A549 (cell line): ENCODE measurements around the gene MBTPS2. TPM values are rescaled to one million over a fixed set of nuclear protein-coding genes. Genes with fewer than 3 reads are reported as not detected.
"Not testable (repeated sequence)": the region's sequence is repeated elsewhere in the genome, so short reads cannot be mapped to it uniquely, and the experiment has no call there.

ENCODE experiments used
- ATAC-seq, 2 experiments: fragments of 200-7000 bp in 1 of 2; fragments of >200 bp in 1 of 2; cut with Nextera tagmentation in 1 of 2; cut with Tn5 transposase in 1 of 2; 3 replicates each; pipeline versions ENCODE4 v1.8.0 to v1.9.1; 2018 to 2020; ENCODE audit warnings: mild to moderate bottlenecking in 1 of 2, moderate library complexity in 1 of 2
- CTCF ChIA-PET: fragments of 300-600 bp; sonication (Branson Sonifier 250); formaldehyde crosslinking; extraction: SDS; loops from one replicate; lab custom pipeline; 2021; ENCODE audit warnings: antibody characterized with exemption, inconsistent platforms; lab: Yijun Ruan, JAX
- POLR2A ChIA-PET: fragments of 350-600 bp; formaldehyde crosslinking; extraction: SDS; loops from one replicate; lab custom pipeline; 2021; ENCODE audit warnings: antibody characterized with exemption, inconsistent platforms; lab: Yijun Ruan, JAX
- DNase-seq, 2 experiments: peaks; one replicate each; pipeline versions ENCODE4 v3.0.0 to v3.0.0-alpha.2; 2011 to 2016; ENCODE audit warnings: low read depth in 1 of 2, low spot score in 1 of 2
- FAIRE-seq: peaks from 2 replicates; lab custom pipeline; 2011; peaks lifted over from hg19 to GRCh38; lab: Jason Lieb, UNC
- H3K27ac ChIP-seq, 2 experiments: fragments of >200 bp; sonication (Bioruptor Twin); formaldehyde crosslinking; 3 replicates each; pipeline ENCODE4 v1.5.1; 2016 to 2017
- H3K4me1 ChIP-seq: fragments of >200 bp; sonication (Bioruptor Twin); formaldehyde crosslinking; 3 replicates; pipeline ENCODE4 v1.6.1; 2016
- H3K4me2 ChIP-seq: fragments of >200 bp; sonication (Bioruptor Twin); formaldehyde crosslinking; 3 replicates; pipeline ENCODE4 v1.6.1; 2016
- H3K4me3 ChIP-seq: fragments of >200 bp; sonication (Bioruptor Twin); formaldehyde crosslinking; 3 replicates; pipeline ENCODE4 v1.5.1; 2016
- H3K9me3 ChIP-seq: fragments of >200 bp; sonication (Bioruptor Twin); formaldehyde crosslinking; 3 replicates; pipeline ENCODE4 v1.6.1; 2016
- ATOH8 ChIP-seq: fragments of 250-450 bp; sonication (Bioruptor Pico); IDR thresholded peaks from 2 replicates; pipeline ENCODE4 v1.5.0; 2020; ENCODE audit warnings: low read depth, mild to moderate bottlenecking, moderate library complexity
- CBX2 ChIP-seq: fragments of 200-600 bp; sonication (generic); IDR thresholded peaks from 2 replicates; pipeline ENCODE4 v1.6.1; 2016; ENCODE audit warnings: low read depth, mild to moderate bottlenecking, borderline replicate concordance
- CBX8 ChIP-seq: fragments of 200-600 bp; sonication (generic); IDR thresholded peaks from 2 replicates; pipeline ENCODE4 v1.6.1; 2016
- CHD2 ChIP-seq: fragments of 150-350 bp; IDR thresholded peaks from 2 replicates; pipeline ENCODE4 v1.6.1; 2014; ENCODE audit warnings: low read length; ENCODE audit not compliant: partially characterized antibody
- CHD4 ChIP-seq: fragments of 200-600 bp; sonication (generic); IDR thresholded peaks from 2 replicates; pipeline ENCODE4 v1.6.1; 2016; ENCODE audit warnings: antibody characterized with exemption, mild to moderate bottlenecking, borderline replicate concordance
- CTCF ChIP-seq: fragments of >200 bp; sonication (Bioruptor Twin); formaldehyde crosslinking; IDR thresholded peaks from 3 replicates; pipeline ENCODE4 v1.5.1; 2016
- FOXS1 ChIP-seq: fragments of 250-450 bp; sonication (Bioruptor Pico); IDR thresholded peaks from 2 replicates; pipeline ENCODE4 v1.5.0; 2020; ENCODE audit warnings: mild to moderate bottlenecking, moderate library complexity
- HOXB5 ChIP-seq: fragments of 250-450 bp; sonication (Bioruptor Pico); IDR thresholded peaks from 2 replicates; pipeline ENCODE4 v1.5.0; 2020; ENCODE audit warnings: mild to moderate bottlenecking, moderate library complexity
- KDM1A ChIP-seq: fragments of 200-600 bp; sonication (generic); IDR thresholded peaks from 2 replicates; pipeline ENCODE4 v1.6.1; 2016; ENCODE audit warnings: low read depth, mild to moderate bottlenecking
- KDM5A ChIP-seq: fragments of 200-600 bp; sonication (generic); IDR thresholded peaks from 2 replicates; pipeline ENCODE4 v1.6.1; 2016; ENCODE audit warnings: antibody characterized with exemption, mild to moderate bottlenecking
- MAZ ChIP-seq: fragments of 150-350 bp; IDR thresholded peaks from 2 replicates; pipeline ENCODE4 v1.6.1; 2014; ENCODE audit warnings: antibody characterized with exemption, low read depth, low read length, borderline replicate concordance
- MYC ChIP-seq: IDR thresholded peaks from 2 replicates; pipeline ENCODE4 v1.6.1; 2012; ENCODE audit warnings: mild to moderate bottlenecking, inconsistent platforms, low read length, improper control_type of control experiment, borderline replicate concordance
- RARB ChIP-seq: fragments of 250-450 bp; sonication (Bioruptor Pico); IDR thresholded peaks from 2 replicates; pipeline ENCODE4 v1.8.0; 2021; ENCODE audit warnings: mild to moderate bottlenecking, moderate library complexity
- RNF2 ChIP-seq: fragments of 200-600 bp; sonication (generic); IDR thresholded peaks from 2 replicates; pipeline ENCODE4 v1.6.1; 2016; ENCODE audit warnings: low read depth, mild to moderate bottlenecking, antibody characterized with exemption, moderate library complexity, borderline replicate concordance
- TFCP2L1 ChIP-seq: fragments of 250-450 bp; sonication (Bioruptor Pico); IDR thresholded peaks from 2 replicates; pipeline ENCODE4 v1.5.0; 2021; ENCODE audit warnings: mild to moderate bottlenecking
- USF2 ChIP-seq: fragments of 450-650 bp; IDR thresholded peaks from 2 replicates; pipeline ENCODE4 v1.6.1; 2014; ENCODE audit warnings: antibody characterized with exemption
- ZC3H11A ChIP-seq: fragments of 450-650 bp; IDR thresholded peaks from 2 replicates; pipeline ENCODE4 v1.6.1; 2014; ENCODE audit warnings: antibody characterized with exemption, mild to moderate bottlenecking
- ZFP36 ChIP-seq: fragments of 450-650 bp; IDR thresholded peaks from 2 replicates; pipeline ENCODE4 v1.6.1; 2014; ENCODE audit warnings: borderline replicate concordance; ENCODE audit not compliant: partially characterized antibody
- WGBS: methylation state at CpG from one replicate; pipeline ENCODE4 v1.1.6; 2017; ENCODE audit errors: missing lambda C conversion rate; 5-methylcytosine and 5-hydroxymethylcytosine counted together
- polyA plus RNA-seq, 4 experiments: library from polyadenylated mRNA; depleted of rRNA in 3 of 4; stranded (reverse); fragments of >200 nt; fragmentation: RNase III in 1 of 4; extraction: RNeasy Plus Mini Kit Qiagen cat#74134 plus additional on column Dnase treatment in 1 of 4; gene quantifications; 2 replicates in 3 of 4; 3 replicates in 1 of 4; pipeline ENCODE4 v1.2.3, GENCODE V29; 2011 to 2017

The MBTPS2 gene
- polyA plus RNA-seq, 2 of the 4 experiments (the other 2 are of a cell fraction): 24.7 to 65.6 TPM

GRCh38 chrX:21813612-21814368 lies 25.6 kb upstream of the MBTPS2 start (continued):
- TF ChIP-seq HOXB5 (CRISPR knock-in tag) (no peak), USF2 (no peak), KDM5A (no peak)

- DNase-seq: no peak
- Histone ChIP-seq H3K4me2 (no peak overlapping the region), H3K9me3 (no peaks in the 10 kb centered on the region), H3K27ac (no peak overlapping the region), H3K4me1 (no peaks in the 10 kb centered on the region), H3K4me3 (no peak overlapping the region)
- TF ChIP-seq HOXB5 (CRISPR knock-in tag) (no peak), RARB (CRISPR knock-in tag) (no peak), CHD2 (no peak), FOXS1 (CRISPR knock-in tag) (no peak), CHD4 (no peak), ZFP36 (no peak), ZC3H11A (no peak), RNF2 (no peak), USF2 (no peak), ATOH8 (CRISPR knock-in tag) (no peak), MYC (no peak), CTCF (no peak), CBX8 (no peak), TFCP2L1 (CRISPR knock-in tag) (no peak)
- WGBS: 77% methylated on average over 2 of the region's 5 CpGs
- no peak for ATAC-seq
- peak; percentile 23 for FAIRE-seq
- POLR2A ChIA-PET: no interaction called here
- CTCF ChIA-PET: interaction anchor here (1.1 kb wide), 1 partner anchor 11 kb away, joined by 3 read pairs; no protein-coding TSS in a partner anchor
Observed at GRCh38 chrX:21816136-21816535, 23.3 kb upstream of the MBTPS2 start.

- H3K4me3 ChIP-seq, ATAC-seq, H3K4me2 ChIP-seq, H3K4me1 ChIP-seq, H3K27ac ChIP-seq, FAIRE-seq, DNase-seq, POLR2A ChIA-PET, H3K9me3 ChIP-seq, CTCF ChIA-PET: not testable (repeated sequence)
- 80% methylated on average over 1 of the region's 1 CpG for WGBS
Observed at GRCh38 chrX:21820170-21820569, 19.2 kb upstream of the MBTPS2 start.

- CTCF ChIA-PET: interaction anchor here (1.1 to 1.4 kb wide), 2 partner anchors 12 to 163 kb away, joined by 3 read pairs; no protein-coding TSS in a partner anchor
- WGBS: 90% methylated on average over 3 of the region's 3 CpGs
- no peak for FAIRE-seq
Observed at GRCh38 chrX:21821875-21822274, 17.5 kb upstream of the MBTPS2 start.

More at GRCh38 chrX:21821875-21822274, 17.5 kb upstream of the MBTPS2 start:
- TF ChIP-seq CBX8: no peak
- TF ChIP-seq CBX2: no peak
- no peak for TF ChIP-seq KDM1A
- TF ChIP-seq MAZ: no peak
- DNase-seq: no peak
- POLR2A ChIA-PET: no interaction called here
- Histone ChIP-seq H3K4me1 (no peaks in the 10 kb centered on the region), H3K9me3 (no peaks in the 10 kb centered on the region), H3K4me3 (no peak overlapping the region), H3K4me2 (no peak overlapping the region), H3K27ac (no peak overlapping the region)
- ATAC-seq: no peak
